HG03378 (cell line): ENCODE data around the gene NIN.
A peak's percentile ranks its signal among the peaks of the same experiment; 100 is the strongest.
"Not testable (repeated sequence)": the region's sequence is repeated elsewhere in the genome, so short reads cannot be mapped to it uniquely, and the experiment has no call there.

Source experiments
- ATAC-seq: cut with Tn5 transposase; IDR thresholded peaks from one replicate; pipeline ENCODE4 v1.9.1; 2021; ENCODE audit warnings: mild to moderate bottlenecking, moderate library complexity; ENCODE audit not compliant: unreplicated experiment

The NIN gene

GRCh38 chr14:50821510-50822464 lies 9.2 kb downstream of the NIN start:
- ATAC-seq: no peak

DNA sequence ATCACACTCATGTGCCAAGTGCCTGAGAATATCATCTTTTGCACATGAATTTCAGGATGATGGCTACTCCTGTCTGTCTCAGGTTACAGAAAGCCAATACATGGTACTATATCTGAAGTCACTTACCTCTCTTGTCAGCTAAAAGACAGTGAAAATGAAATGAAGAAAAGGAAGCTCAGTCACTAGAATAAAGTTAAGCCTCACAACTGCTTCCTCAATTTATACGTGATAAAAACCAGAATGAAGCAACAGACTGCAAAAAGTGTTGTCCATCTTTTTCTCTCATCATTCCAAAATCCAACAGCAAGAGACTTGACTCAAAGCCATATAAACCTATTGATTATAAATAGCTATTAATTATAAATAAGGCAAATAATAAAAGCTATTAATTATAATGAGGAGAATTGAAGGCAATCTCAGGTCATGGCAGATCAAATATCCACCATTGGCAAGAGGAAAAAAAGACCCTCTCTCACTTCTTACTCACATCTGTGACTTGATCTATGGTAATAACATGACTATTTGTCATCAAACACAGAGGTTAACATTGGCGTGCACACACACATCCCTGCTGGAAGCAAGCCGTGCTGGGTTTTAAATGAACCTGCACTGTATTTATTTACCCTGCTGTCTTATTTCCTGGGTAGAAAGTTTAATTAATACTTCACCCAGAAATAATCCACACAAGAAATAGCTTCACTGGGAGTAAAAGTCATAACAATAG lies 10.0 kb downstream of the NIN start:
- ATAC-seq: no peak

GRCh38 chr14:50819303-50819702 lies 11.7 kb downstream of the NIN start:
- ATAC-seq: not testable (repeated sequence)

GRCh38 chr14:50816395-50817047 lies 14.4 kb downstream of the NIN start:
- ATAC-seq: no peak

DNA sequence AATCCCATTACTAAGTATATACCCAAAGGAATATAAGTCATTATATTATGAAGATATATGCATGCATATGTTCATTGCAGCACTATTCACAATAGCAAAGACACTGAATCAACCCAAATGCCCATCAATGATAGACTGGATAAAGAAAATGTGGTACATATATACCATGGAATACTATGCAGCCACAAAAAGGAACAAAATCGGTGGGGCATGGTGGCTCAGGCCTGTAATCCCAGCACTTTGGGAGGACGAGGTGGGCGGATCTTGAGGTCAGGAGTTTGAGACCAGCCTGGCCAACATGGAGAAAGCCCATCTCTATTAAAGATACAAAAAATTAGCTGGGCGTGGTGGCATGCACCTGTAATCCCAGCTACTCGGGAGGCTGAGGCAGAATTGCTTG lies 15.4 kb downstream of the NIN start:
- ATAC-seq: not testable (repeated sequence)

DNA sequence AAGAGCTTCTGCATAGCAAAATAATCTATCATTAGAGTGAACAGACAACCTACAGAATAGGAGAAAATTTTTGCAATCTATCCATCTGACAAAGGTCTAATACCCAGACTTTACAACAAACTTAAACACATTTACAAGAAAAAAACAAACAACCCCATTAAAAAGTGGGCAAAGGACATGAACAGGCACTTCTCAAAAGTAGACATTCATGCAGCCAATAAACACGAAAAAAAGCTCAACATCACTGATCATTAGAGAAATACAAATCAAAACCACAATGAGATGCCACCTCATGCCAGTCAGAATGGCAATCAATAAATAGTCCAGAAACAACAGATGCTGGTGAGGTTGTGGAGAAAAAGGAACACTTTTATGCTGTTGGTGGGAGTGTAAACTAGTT lies 15.9 kb downstream of the NIN start:
- not testable (repeated sequence) for ATAC-seq

- ATAC-seq: no peak
Measured at GRCh38 chr14:50814161-50814560, 16.8 kb downstream of the NIN start.

DNA sequence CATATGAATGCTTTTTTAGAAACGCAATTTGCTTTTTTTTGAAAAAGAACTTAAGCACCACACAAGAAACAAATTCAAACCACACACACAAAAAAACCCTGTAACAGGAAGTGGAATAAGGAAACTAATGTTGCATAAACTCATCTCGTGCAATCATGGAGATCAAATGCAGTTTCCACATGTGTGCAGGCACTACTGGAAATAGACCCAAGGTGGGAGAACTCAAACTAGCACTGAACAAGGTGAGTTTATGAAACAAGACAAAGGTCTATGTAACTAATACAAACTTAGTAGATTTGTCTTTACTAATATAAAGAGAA lies 17.5 kb downstream of the NIN start:
- ATAC-seq: peak; percentile 56

- peak; percentile 21 for ATAC-seq
Measured at GRCh38 chr14:50812856-50813543, 18.0 kb downstream of the NIN start.

DNA sequence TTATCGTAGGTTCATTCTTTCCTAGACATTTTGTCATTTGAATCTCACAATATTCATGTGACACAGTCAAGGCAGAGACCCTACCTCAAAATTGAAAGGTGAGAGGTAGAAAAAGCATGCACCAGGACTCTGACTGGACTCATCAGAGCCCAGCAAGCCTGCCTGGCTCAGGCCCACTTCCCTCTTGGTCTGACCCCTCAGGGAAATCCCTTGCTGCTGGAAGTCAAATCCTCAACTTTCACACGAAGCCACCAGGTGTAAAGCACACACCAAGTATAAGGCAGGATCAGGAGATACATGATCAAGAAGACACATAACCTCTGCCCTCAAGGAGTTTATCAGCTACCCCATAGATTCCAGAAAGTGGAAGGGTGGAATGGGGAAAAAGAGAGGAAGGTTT lies 18.8 kb downstream of the NIN start:
- ATAC-seq: no peak

DNA sequence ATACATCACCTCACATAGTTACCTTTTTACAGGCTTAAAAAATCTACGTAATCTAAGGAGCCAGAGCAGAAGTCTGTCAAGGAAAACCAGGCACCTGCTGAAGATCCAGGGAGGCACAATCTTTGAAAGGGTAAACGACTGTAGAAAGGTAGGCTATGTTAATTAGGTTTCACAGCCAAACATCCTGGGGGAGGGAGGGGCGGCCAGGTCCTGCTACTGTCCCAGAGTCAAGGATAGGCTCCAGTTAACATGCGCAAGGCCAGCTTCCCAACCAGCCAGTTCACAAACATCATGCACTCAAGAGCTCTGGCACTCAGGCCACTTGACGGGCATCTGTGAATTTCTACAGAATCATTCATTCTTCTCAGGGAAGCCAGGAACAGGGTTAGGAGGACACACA lies 22.9 kb downstream of the NIN start:
- no peak for ATAC-seq

DNA sequence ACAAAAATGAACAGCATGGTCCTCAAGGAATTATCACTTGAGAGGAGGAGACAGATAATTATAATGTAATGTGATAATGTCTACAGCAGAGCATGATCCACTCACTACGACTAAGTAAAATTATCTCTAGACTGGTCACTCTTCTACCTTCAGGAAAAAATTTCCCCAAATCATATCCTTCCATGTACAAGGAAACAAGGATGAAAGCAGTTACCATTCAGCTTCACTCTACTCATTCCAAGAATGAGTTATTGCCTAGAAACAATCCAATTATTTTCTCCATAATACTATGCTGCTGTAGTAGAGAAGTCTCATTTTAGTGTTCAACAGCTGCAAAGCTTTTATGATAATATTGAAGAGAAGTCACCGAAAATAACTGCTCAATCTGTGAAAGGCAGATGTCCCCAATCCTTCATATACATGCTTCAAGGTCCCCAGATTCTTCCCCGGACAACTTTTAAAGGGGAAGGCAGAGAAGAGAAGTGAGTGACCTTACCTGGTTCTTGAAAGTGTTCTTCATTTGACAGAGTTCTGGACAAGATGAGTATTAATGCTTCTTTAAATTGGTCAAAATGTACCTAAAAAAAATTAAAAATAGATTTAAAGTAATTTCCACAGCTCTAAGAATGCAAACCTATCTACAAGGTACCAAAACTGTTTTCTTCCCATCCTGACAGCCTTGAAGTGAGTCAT lies 24.6 kb downstream of the NIN start:
- no peak for ATAC-seq

- no peak for ATAC-seq
Measured at GRCh38 chr14:50805396-50805795, 25.6 kb downstream of the NIN start.

DNA sequence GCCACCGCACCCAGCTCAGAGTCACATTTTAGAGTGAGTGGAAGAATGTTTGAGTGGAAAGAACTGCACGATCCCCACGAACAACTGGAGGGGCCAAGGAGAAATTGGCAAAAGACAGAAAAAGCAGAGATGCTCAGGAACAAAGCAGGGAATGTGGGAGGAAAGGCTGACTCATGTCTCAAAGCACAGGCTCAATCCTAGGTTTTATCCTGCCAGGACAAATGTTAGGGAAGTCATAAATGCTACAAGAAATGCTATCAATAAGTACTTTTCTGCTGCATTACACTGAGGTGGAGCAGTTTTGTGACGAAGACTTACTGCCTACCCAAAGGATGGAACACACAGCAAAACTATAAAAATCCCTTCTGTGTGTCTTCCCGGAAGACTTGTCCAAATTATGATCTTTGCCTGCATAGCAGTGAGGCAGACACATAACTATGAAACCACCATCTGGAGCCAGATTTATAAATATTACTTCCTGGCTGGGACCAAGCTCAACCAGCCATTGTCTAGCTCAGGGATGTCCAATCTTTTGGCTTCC lies 26.7 kb downstream of the NIN start:
- ATAC-seq: no peak

DNA sequence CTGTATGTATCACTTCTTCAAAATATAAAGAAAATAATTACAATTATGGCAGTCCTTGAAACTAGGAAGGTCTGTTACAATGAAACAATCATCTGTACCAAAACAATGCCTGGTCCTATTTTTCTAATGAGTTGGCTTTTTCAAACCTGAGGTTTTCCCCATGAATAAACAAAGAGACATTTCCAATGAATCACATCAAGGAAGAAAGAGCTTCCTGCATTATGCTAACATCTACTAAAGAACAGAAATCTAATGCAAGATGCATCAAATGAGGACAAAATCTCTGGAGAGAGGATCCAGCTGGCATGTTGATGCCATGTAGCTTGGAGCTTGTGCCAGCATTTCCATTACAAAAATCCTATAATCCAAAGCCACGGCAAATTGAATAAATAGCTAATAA lies 29.3 kb downstream of the NIN start:
- ATAC-seq: no peak

DNA sequence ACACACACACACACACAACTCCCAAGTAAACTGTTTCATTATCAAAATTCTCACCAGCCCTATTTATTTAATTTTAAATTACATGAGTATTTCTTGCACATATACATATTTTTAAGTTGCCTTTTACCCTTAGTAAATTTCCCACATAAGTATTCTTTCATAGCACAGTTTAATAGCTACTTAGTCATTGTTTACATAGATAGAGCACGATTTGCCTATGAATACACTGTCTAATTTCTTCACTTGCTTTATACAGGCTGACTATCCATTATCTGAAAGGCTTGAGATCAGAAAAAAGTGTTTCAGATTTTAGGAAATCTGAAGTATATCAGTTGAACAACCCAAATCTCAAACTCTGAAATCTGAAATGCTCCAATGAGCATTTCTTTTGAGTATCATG lies 30.9 kb downstream of the NIN start:
- ATAC-seq: no peak

GRCh38 chr14:50798048-50798421 lies 32.9 kb downstream of the NIN start:
- peak; percentile 74 for ATAC-seq

- no peak for ATAC-seq
Measured at GRCh38 chr14:50797250-50798047, 33.5 kb downstream of the NIN start.

- ATAC-seq: no peak
Measured at GRCh38 chr14:50796390-50796789, 34.6 kb downstream of the NIN start.

GRCh38 chr14:50795909-50796308 lies 35.1 kb downstream of the NIN start:
- ATAC-seq: no peak
